IMR-90 (cell line): ENCODE measurements around the gene TNFSF12. TPM values are rescaled to one million over a fixed set of nuclear protein-coding genes. Genes with fewer than 3 reads are reported as not detected.

Source experiments
- ATAC-seq: fragments of 200-7000 bp; cut with Tn5 transposase; 2 replicates; pipeline ENCODE4 v1.9.1; 2020; ENCODE audit warnings: low read depth, mild to moderate bottlenecking, moderate library complexity
- BruUV-seq: library from RNA; stranded (reverse); fragments of 400-500 nt; replicated peaks from 2 replicates; lab custom pipeline; 2021; lab: Mats Ljungman, UMichigan
- CTCF ChIA-PET: fragments of 300-600 bp; formaldehyde crosslinking; extraction: SDS; loops from one replicate; lab custom pipeline; 2021; ENCODE audit warnings: antibody characterized with exemption; lab: Yijun Ruan, JAX
- POLR2A ChIA-PET: fragments of 300-600 bp; sonication (Branson Sonifier 250); formaldehyde crosslinking; loops from one replicate; lab custom pipeline; 2022; ENCODE audit warnings: antibody characterized with exemption; ENCODE audit not compliant: unreplicated experiment; lab: Charles Lee
- DNase-seq: peaks from one replicate; pipeline ENCODE4 v3.0.0; 2013
- H2AFZ ChIP-seq: replicated peaks from 2 replicates; pipeline ENCODE3; 2013; ENCODE audit warnings: low read length, mild to moderate bottlenecking; ENCODE audit not compliant: poor library complexity
- H2AK5ac ChIP-seq: 2 replicates; pipeline ENCODE4 v1.6.1; 2013; ENCODE audit warnings: low read depth, low read length, inconsistent platforms
- H2AK9ac ChIP-seq: replicated peaks from 2 replicates; pipeline ENCODE3; 2013; ENCODE audit warnings: mild to moderate bottlenecking, low read depth, low read length, moderate library complexity; ENCODE audit not compliant: poor library complexity
- H2BK120ac ChIP-seq: 2 replicates; pipeline ENCODE4 v1.6.1; 2013; ENCODE audit warnings: low read depth, low read length, inconsistent platforms
- H2BK15ac ChIP-seq: 3 replicates; pipeline ENCODE4 v1.6.1; 2013; ENCODE audit warnings: low read depth, low read length, inconsistent platforms
- H2BK20ac ChIP-seq: 2 replicates; pipeline ENCODE4 v1.6.1; 2013; ENCODE audit warnings: low read depth, mild to moderate bottlenecking, inconsistent platforms, low read length, moderate library complexity
- H2BK5ac ChIP-seq: 2 replicates; pipeline ENCODE4 v1.6.1; 2013; ENCODE audit warnings: mild to moderate bottlenecking, low read depth, low read length, inconsistent platforms; ENCODE audit not compliant: poor library complexity, severe bottlenecking
- H3K14ac ChIP-seq: replicated peaks from 2 replicates; pipeline ENCODE4 v1.6.1; 2013; ENCODE audit warnings: low read depth, low read length, inconsistent platforms
- H3K18ac ChIP-seq: 2 replicates; pipeline ENCODE4 v1.6.1; 2013; ENCODE audit warnings: low read depth, low read length, control low read depth
- H3K23ac ChIP-seq: 2 replicates; pipeline ENCODE4 v1.6.1; 2013; ENCODE audit warnings: low read depth, low read length, inconsistent platforms
- H3K27ac ChIP-seq: 2 replicates; pipeline ENCODE4 v1.5.1; 2013; ENCODE audit warnings: mild to moderate bottlenecking, control low read depth, low read length; ENCODE audit not compliant: insufficient read depth
- H3K27me3 ChIP-seq: 2 replicates; pipeline ENCODE4 v1.6.1; 2013; ENCODE audit warnings: low read length; ENCODE audit not compliant: control insufficient read depth, insufficient read depth
- H3K36me3 ChIP-seq: 2 replicates; pipeline ENCODE4 v1.6.1; 2013; ENCODE audit warnings: low read length, mixed read lengths; ENCODE audit not compliant: control insufficient read depth, insufficient read depth
- H3K4ac ChIP-seq: 2 replicates; pipeline ENCODE4 v1.6.1; 2013; ENCODE audit warnings: low read depth, low read length, inconsistent platforms
- H3K4me1 ChIP-seq: 2 replicates; pipeline ENCODE4 v1.6.1; 2013; ENCODE audit warnings: low read length, mixed read lengths; ENCODE audit not compliant: control insufficient read depth, insufficient read depth
- H3K4me2 ChIP-seq: 2 replicates; pipeline ENCODE4 v1.6.1; 2013; ENCODE audit warnings: low read depth, mild to moderate bottlenecking, control low read depth, low read length, moderate library complexity
- H3K4me3 ChIP-seq: 2 replicates; pipeline ENCODE4 v1.5.1; 2013; ENCODE audit warnings: low read depth, mild to moderate bottlenecking, control low read depth, low read length, moderate library complexity; ENCODE audit not compliant: insufficient read depth
- H3K56ac ChIP-seq: 2 replicates; pipeline ENCODE4 v1.6.1; 2013; ENCODE audit warnings: low read length, inconsistent platforms; ENCODE audit not compliant: insufficient read depth; ENCODE audit errors: extremely low read depth
- H3K79me1 ChIP-seq, 2 experiments: 2 replicates each; pipeline ENCODE4 v1.6.1; 2013; ENCODE audit warnings: low read length in 2 of 2, inconsistent platforms in 1 of 2, low read depth in 1 of 2
- H3K9ac ChIP-seq: 2 replicates; pipeline ENCODE4 v1.6.1; 2013; ENCODE audit warnings: low read depth, low read length, control low read depth
- H3K9me1 ChIP-seq: 2 replicates; pipeline ENCODE4 v1.6.1; 2013; ENCODE audit warnings: low read length, inconsistent platforms; ENCODE audit not compliant: insufficient read depth
- H3K9me3 ChIP-seq: 2 replicates; pipeline ENCODE4 v1.6.1; 2013; ENCODE audit warnings: low read length; ENCODE audit not compliant: control insufficient read depth, insufficient read depth
- H4K20me1 ChIP-seq: 2 replicates; pipeline ENCODE4 v1.6.1; 2013; ENCODE audit warnings: low read length, inconsistent platforms; ENCODE audit not compliant: insufficient read depth
- H4K5ac ChIP-seq: 2 replicates; pipeline ENCODE4 v1.6.1; 2013; ENCODE audit warnings: mild to moderate bottlenecking, low read depth, low read length, control low read depth
- H4K8ac ChIP-seq, 2 experiments: 2 replicates each; pipeline ENCODE4 v1.6.1; 2013; ENCODE audit warnings: low read depth in 2 of 2, low read length in 2 of 2, control low read depth in 1 of 2, inconsistent platforms in 1 of 2
- H4K91ac ChIP-seq: 2 replicates; pipeline ENCODE4 v1.6.1; 2013; ENCODE audit warnings: low read depth, low read length, inconsistent platforms; ENCODE audit not compliant: insufficient read depth
- BHLHE40 ChIP-seq: fragments of 150-350 bp; IDR thresholded peaks from 2 replicates; pipeline ENCODE4 v1.6.1; 2016; ENCODE audit warnings: mild to moderate bottlenecking, low read depth, low read length
- CHD1 ChIP-seq: IDR thresholded peaks from 2 replicates; pipeline ENCODE4 v1.6.1; 2012; ENCODE audit warnings: low read depth, low read length, improper control_type of control experiment
- CTCF ChIP-seq: conservative IDR thresholded peaks from 2 replicates; pipeline ENCODE4 v1.5.1; 2012; ENCODE audit warnings: mild to moderate bottlenecking, low read depth, low read length, improper control_type of control experiment
- ELK1 ChIP-seq: fragments of 150-350 bp; IDR thresholded peaks from 2 replicates; pipeline ENCODE4 v1.6.1; 2016; ENCODE audit warnings: low read depth, mild to moderate bottlenecking, low read length, moderate library complexity, borderline replicate concordance
- FOS ChIP-seq: fragments of 150-350 bp; IDR thresholded peaks from 2 replicates; pipeline ENCODE4 v1.6.1; 2016; ENCODE audit warnings: low read depth, low read length
- MAFK ChIP-seq: IDR thresholded peaks from 2 replicates; pipeline ENCODE4 v1.6.1; 2012; ENCODE audit warnings: low read depth, low read length, improper control_type of control experiment
- MAZ ChIP-seq: IDR thresholded peaks from 2 replicates; pipeline ENCODE4 v1.6.1; 2012; ENCODE audit warnings: low read depth, mild to moderate bottlenecking, low read length, improper control_type of control experiment, moderate library complexity, borderline replicate concordance
- MXI1 ChIP-seq: IDR thresholded peaks from 2 replicates; pipeline ENCODE4 v1.6.1; 2012; ENCODE audit warnings: low read depth, mild to moderate bottlenecking, low read length, moderate library complexity, borderline replicate concordance
- POLR2A ChIP-seq: IDR thresholded peaks from 2 replicates; pipeline ENCODE4 v1.6.1; 2012; ENCODE audit warnings: mild to moderate bottlenecking, low read depth, low read length
- RCOR1 ChIP-seq: IDR thresholded peaks from 2 replicates; pipeline ENCODE4 v1.6.1; 2012; ENCODE audit warnings: mild to moderate bottlenecking, low read length, improper control_type of control experiment; ENCODE audit not compliant: insufficient replicate concordance
- RFX5 ChIP-seq: IDR thresholded peaks from 2 replicates; pipeline ENCODE4 v1.8.0; 2012; ENCODE audit warnings: low read depth, mild to moderate bottlenecking, low read length, moderate library complexity
- WGBS, 2 experiments: methylation state at CpG; one replicate each; pipeline versions ENCODE4 v1.1.5 to v1.1.7; 2013; ENCODE audit warnings: missing lambda C conversion rate in 2 of 2; ENCODE audit not compliant: insufficient read length in 1 of 2; ENCODE audit errors: extremely low coverage in 2 of 2; 5-methylcytosine and 5-hydroxymethylcytosine counted together
- dilution Hi-C: fragments of 300-500 bp; cut with HindIII; formaldehyde crosslinking; loops from one replicate; pipeline ENCODE4 v1.14.3; 2018; ENCODE audit warnings: low sequenced_read_pairs; ENCODE audit not compliant: unreplicated experiment
- in situ Hi-C: fragments of 300-500 bp; cut with MboI; formaldehyde crosslinking; loops from 3 replicates; pipeline ENCODE4 v1.14.3; 2019; ENCODE audit warnings: low sequenced_read_pairs, inconsistent platforms, mixed read lengths
- intact Hi-C: fragments of 100-400 bp; cut with micrococcal nuclease; formaldehyde crosslinking; loops from 2 replicates; pipeline ENCODE4 v1.10.0; 2022
- polyA plus RNA-seq, 3 experiments: library from polyadenylated mRNA; depleted of rRNA; stranded (reverse); fragments of >200 nt; gene quantifications; 2 replicates each; pipeline ENCODE4 v1.2.3, GENCODE V29; 2012; ENCODE audit warnings: low replicate concordance in 1 of 3
- total RNA-seq: library from RNA; depleted of rRNA; stranded (reverse); fragments of >200 nt; gene quantifications from 2 replicates; pipeline ENCODE4 v1.2.3, GENCODE V29; 2012
- TF ChIP-seq, protein P1 (sequence below): fragments of 150-350 bp; IDR thresholded peaks from 2 replicates; pipeline ENCODE4 v1.6.1; 2017; ENCODE audit warnings: mild to moderate bottlenecking, antibody characterized with exemption, low read length, low read depth

The TNFSF12 gene
- total and polyA plus RNA-seq, 2 of the 4 experiments (the other 2 are of a cell fraction): 2.7 to 22.0 TPM

- Histone ChIP-seq H2AFZ (peak overlapping the region; percentile 90), H3K4me2 (peak overlapping the region; percentile 0; the same call in 1 of the 2 replicates), H3K14ac (peak overlapping the region; percentile 97), H2AK9ac (peak overlapping the region; percentile 99), H2BK20ac (no peak overlapping the region), H3K36me3 (peaks cover 58% of the 10 kb centered on the region), H3K4me1 (peaks cover 8% of the 10 kb centered on the region), H2BK5ac (peak overlapping the region; percentile 78), H4K91ac (peak overlapping the region; percentile 94), H3K9ac (peak overlapping the region; percentile 95), H4K5ac (peak overlapping the region; percentile 32), H3K4me3 (peak overlapping the region; percentile 77), H4K8ac (peak overlapping the region; percentile 73 to 81), H3K27me3 (no peaks in the 10 kb centered on the region), H3K27ac (peak overlapping the region; percentile 97), H4K20me1 (peaks cover 51% of the 10 kb centered on the region), H3K79me1 (peaks cover 10 to 58% of the 10 kb centered on the region in 2 experiments; a peak in 3 of 4 replicates), H3K9me3 (no peaks in the 10 kb centered on the region), H3K18ac (peak overlapping the region; percentile 1; the same call in 1 of the 2 replicates), H3K4ac (peak overlapping the region; percentile 92), H2BK120ac (peak overlapping the region; percentile 6; the same call in 1 of the 2 replicates), H3K9me1 (peaks cover 9% of the 10 kb centered on the region; the same call in 1 of the 2 replicates), H2BK15ac (no peak overlapping the region), H3K23ac (peak overlapping the region; percentile 91; the same call in 1 of the 2 replicates), H2AK5ac (peak overlapping the region; percentile 99), H3K56ac (peak overlapping the region; percentile 81)
- DNase-seq (peak; percentile 99), ATAC-seq (peak; percentile 88)
- no peak for TF ChIP-seq MXI1
- TF ChIP-seq MAZ: peak; percentile 36; the same call in 1 of the 2 replicates
- TF ChIP-seq BHLHE40: no peak
- peak; percentile 86 for TF ChIP-seq FOS
- TF ChIP-seq RCOR1: no peak
- no peak for TF ChIP-seq RFX5
- TF ChIP-seq CHD1: peak; percentile 65; the same call in 1 of the 2 replicates
- no peak for TF ChIP-seq CTCF
- no peak for TF ChIP-seq MAFK
- TF ChIP-seq, protein P1, sequence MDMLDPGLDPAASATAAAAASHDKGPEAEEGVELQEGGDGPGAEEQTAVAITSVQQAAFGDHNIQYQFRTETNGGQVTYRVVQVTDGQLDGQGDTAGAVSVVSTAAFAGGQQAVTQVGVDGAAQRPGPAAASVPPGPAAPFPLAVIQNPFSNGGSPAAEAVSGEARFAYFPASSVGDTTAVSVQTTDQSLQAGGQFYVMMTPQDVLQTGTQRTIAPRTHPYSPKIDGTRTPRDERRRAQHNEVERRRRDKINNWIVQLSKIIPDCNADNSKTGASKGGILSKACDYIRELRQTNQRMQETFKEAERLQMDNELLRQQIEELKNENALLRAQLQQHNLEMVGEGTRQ: no peak
- no peak for TF ChIP-seq ELK1
- peak; percentile 100 for TF ChIP-seq POLR2A
- 0% methylated on average over 43 of the region's 73 CpGs; no CpG with 5 or more reads in 1 of the 2 experiments for WGBS, 2 experiments
- in situ Hi-C loops: no loop called here
- no TSS peak for BruUV-seq
- ChIA-PET POLR2A (interaction anchor here (0.6 to 2.2 kb wide), 6 partner anchors 11 to 547 kb away, joined by 3 to 12 read pairs (median 4); partner anchors contain the start of genes MPDU1 and TMEM256), CTCF (interaction anchor here (1.2 kb wide), 1 partner anchor 12 kb away, joined by 4 read pairs; no protein-coding TSS in a partner anchor)
- dilution Hi-C loops: no loop called here
- intact Hi-C loops: loop anchor here (5.0 kb wide), 1 partner anchor 270 kb away; no protein-coding TSS in a partner anchor
Measured at GRCh38 chr17:7572588-7573323, 23.9 kb downstream of the TNFSF12 start.
